B cell (primary cell): ENCODE data around the gene HPX.

ENCODE experiments used
- CTCF ChIP-seq: fragments of 200-600 bp; IDR thresholded peaks from one replicate; pipeline ENCODE4 v1.8.0; 2022; ENCODE audit warnings: antibody characterized with exemption, mild to moderate bottlenecking
- EZH2 ChIP-seq: IDR thresholded peaks from 2 replicates; pipeline ENCODE4 v1.6.1; 2012; ENCODE audit warnings: borderline replicate concordance, low read depth, mild to moderate bottlenecking, moderate library complexity, low read length; ENCODE audit not compliant: insufficient read depth, poor library complexity, severe bottlenecking

- TF ChIP-seq CTCF (no peak), EZH2 (no peak)
These were observed 15.7 kb upstream of the HPX start for GRCh38 chr11:6456361-6457073.
